GM12801 (cell line): Measurements from ENCODE around the gene RACGAP1.

ENCODE experiments used
- CTCF ChIP-seq: IDR thresholded peaks from one replicate; pipeline ENCODE4 v1.5.1; 2011; ENCODE audit warnings: control low read depth; ENCODE audit not compliant: insufficient read length; ENCODE audit errors: extremely low read depth

Gene RACGAP1

GRCh38 chr12:50021031-50021430 lies 4.3 kb downstream of the RACGAP1 start:
- TF ChIP-seq CTCF: no peak

DNA sequence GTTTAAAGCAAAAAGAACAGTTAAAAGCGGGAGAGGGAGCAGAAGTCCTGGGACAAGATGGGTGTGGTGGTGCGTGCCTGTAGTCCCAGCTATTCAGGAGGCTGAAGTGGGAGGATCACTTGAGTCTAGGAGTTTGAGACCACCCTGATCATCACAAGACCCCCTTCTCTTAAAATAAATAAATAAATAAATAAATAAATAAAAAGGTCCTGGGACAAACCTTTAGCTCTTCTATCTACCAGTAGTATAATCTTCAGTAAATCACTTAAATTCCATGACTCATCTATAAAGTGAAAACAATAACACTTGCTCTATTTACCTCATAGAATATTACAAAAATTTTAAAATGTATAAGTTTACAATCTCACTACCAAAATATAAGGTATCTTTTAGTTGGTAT lies 5.8 kb downstream of the RACGAP1 start:
- TF ChIP-seq CTCF: no peak

GRCh38 chr12:50018968-50019367 lies 6.3 kb downstream of the RACGAP1 start:
- TF ChIP-seq CTCF: no peak

DNA sequence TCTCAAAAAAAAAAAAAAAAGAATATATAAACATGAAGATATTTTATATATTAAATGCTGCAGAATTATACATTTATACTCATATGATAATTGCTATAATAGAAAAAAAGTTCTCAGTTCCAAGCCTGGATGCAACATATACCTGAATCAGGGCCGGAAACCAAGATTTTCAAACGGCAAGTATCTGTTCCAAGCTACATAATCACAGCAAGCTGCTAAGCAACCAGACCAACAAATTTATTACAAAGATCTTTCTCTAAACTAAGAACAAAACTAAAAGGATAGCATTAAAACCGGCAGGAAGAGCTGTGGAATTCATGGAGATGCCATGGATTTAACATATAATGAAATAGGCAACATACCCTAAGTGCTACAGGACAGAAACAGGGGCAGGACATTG lies 7.1 kb downstream of the RACGAP1 start:
- TF ChIP-seq CTCF: no peak

DNA sequence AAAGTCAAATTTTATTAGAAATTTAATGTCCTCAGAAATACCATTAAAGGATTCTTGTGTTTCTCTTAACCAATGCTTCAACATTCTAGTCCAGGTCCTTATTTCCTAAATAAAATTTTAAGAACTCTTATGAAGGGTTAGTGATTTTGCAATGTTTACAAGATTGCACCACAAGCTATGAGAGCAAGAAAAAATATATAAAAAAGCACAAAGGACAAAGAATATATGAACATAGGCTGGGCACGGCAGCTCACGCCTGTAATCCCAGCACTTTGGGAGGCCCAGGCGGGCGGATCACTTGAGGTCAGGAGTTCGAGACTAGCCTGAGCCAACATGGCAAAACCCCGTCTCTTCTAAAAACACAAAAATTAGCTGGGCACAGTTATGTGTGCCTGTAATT lies 7.7 kb downstream of the RACGAP1 start:
- TF ChIP-seq CTCF: no peak

GRCh38 chr12:50016501-50017475 lies 8.5 kb downstream of the RACGAP1 start:
- TF ChIP-seq CTCF: no peak

- no peak for TF ChIP-seq CTCF
Measured at GRCh38 chr12:50014342-50014741, 11.0 kb downstream of the RACGAP1 start.
